ENCODE results near the gene TET1.

TET1 gene

DNA sequence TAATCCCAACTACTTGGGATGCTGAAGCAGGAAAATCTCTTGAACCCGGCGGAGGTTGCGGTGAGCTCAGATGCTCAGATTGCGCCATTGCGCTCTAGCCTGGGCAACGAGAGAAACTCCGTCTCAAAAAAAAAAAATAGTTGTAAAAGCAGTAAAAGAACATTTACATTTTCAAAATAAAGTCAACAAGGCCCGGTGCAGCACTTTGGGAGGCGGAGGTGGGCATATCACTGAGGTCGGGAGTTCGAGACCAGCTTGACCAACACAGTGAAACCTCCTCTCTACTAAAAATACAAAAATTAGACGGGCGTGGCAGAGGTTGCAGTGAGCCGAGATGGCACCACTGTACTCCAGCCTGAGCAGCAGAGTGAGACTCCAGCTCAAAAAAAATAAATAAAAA, 164.9 kb downstream of the TET1 start:
- H3K79me2 ChIP-seq (ENCODE audit: insufficient read depth, low read length): peaks cover 62% of the 10 kb centered on the region
- no peaks in the 10 kb centered on the region for H4K20me1 ChIP-seq (ENCODE audit: low read depth, low read length)
- H2AFZ ChIP-seq (ENCODE audit: low read depth, low read length, severe bottlenecking): no peak overlapping the region
- no peak overlapping the region for H3K27ac ChIP-seq (ENCODE audit: low read depth, low read length)
- no peak overlapping the region for H3K4me3 ChIP-seq (ENCODE audit: insufficient read depth, low read length, poor library complexity, severe bottlenecking)
- TF ChIP-seq EZH2phosphoT487 (conservative IDR thresholded peaks at IDR 0.05; ENCODE audit: low read length) (no peak), CTCF (IDR thresholded peaks at IDR 0.05; ENCODE audit: insufficient read depth, low read length, poor library complexity, severe bottlenecking) (no peak)
- H3F3A ChIP-seq (ENCODE audit: insufficient read depth): no peaks in the 10 kb centered on the region
- H3K27me3 ChIP-seq (ENCODE audit: low read length): no peaks in the 10 kb centered on the region
- peaks cover 15% of the 10 kb centered on the region; the same call in 1 of the 2 replicates for H3K36me3 ChIP-seq (ENCODE audit: low read length)
- no peak overlapping the region for H3K4me2 ChIP-seq (ENCODE audit: low read depth, low read length, poor library complexity, severe bottlenecking)
- no peak overlapping the region for H3K9ac ChIP-seq (ENCODE audit: low read length)
- no peaks in the 10 kb centered on the region for H3K9me3 ChIP-seq (ENCODE audit: insufficient read depth, low read length)
- H3K9me2 ChIP-seq (replicated peaks; ENCODE audit: insufficient read depth, low read length): no peaks in the 10 kb centered on the region

DNA sequence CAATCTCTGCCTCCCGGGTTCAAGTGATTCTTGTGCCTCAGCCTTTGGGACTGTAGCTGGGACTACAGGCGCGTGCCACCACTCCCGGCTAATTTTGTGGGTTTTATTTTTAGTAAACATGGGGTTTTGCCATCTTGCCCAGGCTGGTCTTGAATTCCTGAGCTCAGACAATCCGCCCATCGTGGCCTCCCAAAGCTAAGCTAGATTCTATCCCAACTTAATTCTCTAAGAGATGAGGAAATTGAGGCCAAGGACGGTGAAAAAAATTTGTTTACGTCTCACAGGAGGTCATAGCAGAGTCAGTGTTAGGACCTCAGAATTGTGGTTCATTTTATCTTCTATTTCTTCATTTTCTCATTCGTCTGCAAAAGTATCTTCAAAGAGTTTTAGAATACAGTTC, 167.0 kb downstream of the TET1 start:
- peaks cover 67% of the 10 kb centered on the region for H3K79me2 ChIP-seq (ENCODE audit: insufficient read depth, low read length)
- peaks cover 7% of the 10 kb centered on the region; the same call in 1 of the 2 replicates for H4K20me1 ChIP-seq (ENCODE audit: low read depth, low read length)
- no peaks in the 10 kb centered on the region for H3K27me3 ChIP-seq (ENCODE audit: low read length)
- no peak overlapping the region for H3K4me3 ChIP-seq (ENCODE audit: insufficient read depth, low read length, poor library complexity, severe bottlenecking)
- no peak overlapping the region for H2AFZ ChIP-seq (ENCODE audit: low read depth, low read length, severe bottlenecking)
- no peaks in the 10 kb centered on the region for H3K9me2 ChIP-seq (replicated peaks; ENCODE audit: insufficient read depth, low read length)
- no peak overlapping the region for H3K27ac ChIP-seq (ENCODE audit: low read depth, low read length)
- no peaks in the 10 kb centered on the region for H3F3A ChIP-seq (ENCODE audit: insufficient read depth)
- H3K9me3 ChIP-seq (ENCODE audit: insufficient read depth, low read length): no peaks in the 10 kb centered on the region
- no peak overlapping the region for H3K4me2 ChIP-seq (ENCODE audit: low read depth, low read length, poor library complexity, severe bottlenecking)
- no peak overlapping the region for H3K9ac ChIP-seq (ENCODE audit: low read length)
- peaks cover 24% of the 10 kb centered on the region; the same call in 1 of the 2 replicates for H3K36me3 ChIP-seq (ENCODE audit: low read length)
- TF ChIP-seq CTCF (IDR thresholded peaks at IDR 0.05; ENCODE audit: insufficient read depth, low read length, poor library complexity, severe bottlenecking) (no peak), EZH2phosphoT487 (conservative IDR thresholded peaks at IDR 0.05; ENCODE audit: low read length) (no peak)

DNA sequence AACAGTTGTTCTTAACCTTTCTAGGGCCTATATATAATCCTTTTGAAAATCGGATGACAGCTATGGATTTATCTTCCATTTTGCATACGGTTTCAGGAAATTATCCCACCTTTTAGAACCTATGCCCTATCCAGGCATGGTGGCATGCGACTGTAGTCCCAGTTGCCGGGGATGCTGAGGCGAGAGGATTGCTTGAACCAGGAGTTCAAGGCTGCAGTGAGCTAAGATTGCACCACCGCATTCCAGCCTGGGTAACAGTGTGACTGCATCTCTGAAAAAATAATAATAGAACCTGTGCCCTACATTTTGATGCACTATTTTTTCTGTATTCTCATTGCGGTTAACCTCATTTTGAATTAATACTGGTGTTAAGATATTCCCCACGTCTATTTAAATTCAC, 172.5 kb downstream of the TET1 start:
- Histone ChIP-seq H3K9ac (ENCODE audit: low read length) (no peak overlapping the region), H3K27ac (ENCODE audit: low read depth, low read length) (no peak overlapping the region), H3K27me3 (ENCODE audit: low read length) (no peaks in the 10 kb centered on the region), H3K4me2 (ENCODE audit: low read depth, low read length, poor library complexity, severe bottlenecking) (no peak overlapping the region), H2AFZ (ENCODE audit: low read depth, low read length, severe bottlenecking) (no peak overlapping the region), H3K79me2 (ENCODE audit: insufficient read depth, low read length) (peaks cover 65% of the 10 kb centered on the region), H3K36me3 (ENCODE audit: low read length) (peaks cover 38% of the 10 kb centered on the region; the same call in 1 of the 2 replicates), H3K4me3 (ENCODE audit: insufficient read depth, low read length, poor library complexity, severe bottlenecking) (no peak overlapping the region), H3F3A (ENCODE audit: insufficient read depth) (0 out of 2 replicates have a peak, but pooled peaks cover 2% of the 10 kb centered on the region), H3K9me2 (replicated peaks; ENCODE audit: insufficient read depth, low read length) (no peaks in the 10 kb centered on the region), H3K9me3 (ENCODE audit: insufficient read depth, low read length) (no peaks in the 10 kb centered on the region), H4K20me1 (ENCODE audit: low read depth, low read length) (peaks cover 17% of the 10 kb centered on the region; the same call in 1 of the 2 replicates)
- TF ChIP-seq EZH2phosphoT487 (conservative IDR thresholded peaks at IDR 0.05; ENCODE audit: low read length) (no peak), CTCF (IDR thresholded peaks at IDR 0.05; ENCODE audit: insufficient read depth, low read length, poor library complexity, severe bottlenecking) (no peak)
